ENCODE data around the gene ZNF22. TPM values are rescaled to one million over a fixed set of nuclear protein-coding genes. Genes with fewer than 3 reads are reported as not detected.
"Not testable (repeated sequence)": the region's sequence is repeated elsewhere in the genome, so short reads cannot be mapped to it uniquely, and the experiment has no call there.

ZNF22 gene
- total RNA-seq, 1 donor from 2014 or later = 45.2 TPM

- no peak for DNase-seq (ENCODE audit: low spot score in 2 of 2, unreplicated experiment in 2 of 2)
- Mint-ChIP-seq H3K4me1 (no peaks in the 10 kb centered on the region), H3K27ac (no peak overlapping the region), H3K4me3 (no peak overlapping the region), H3K27me3 (ENCODE audit: low read depth) (no peaks in the 10 kb centered on the region), H3K9me3 (peaks cover 4% of the 10 kb centered on the region), H3K36me3 (peaks cover 12% of the 10 kb centered on the region)
- peak; percentile 74 for TF ChIP-seq CTCF (IDR thresholded peaks at IDR 0.05; ENCODE audit: unreplicated experiment)
Measured at GRCh38 chr10:45008524-45009161, 7.9 kb downstream of the ZNF22 start.

- H3K27me3 Mint-ChIP-seq (ENCODE audit: low read depth) = not testable (repeated sequence)
Measured at GRCh38 chr10:45014557-45014956, 13.8 kb downstream of the ZNF22 start.

DNA sequence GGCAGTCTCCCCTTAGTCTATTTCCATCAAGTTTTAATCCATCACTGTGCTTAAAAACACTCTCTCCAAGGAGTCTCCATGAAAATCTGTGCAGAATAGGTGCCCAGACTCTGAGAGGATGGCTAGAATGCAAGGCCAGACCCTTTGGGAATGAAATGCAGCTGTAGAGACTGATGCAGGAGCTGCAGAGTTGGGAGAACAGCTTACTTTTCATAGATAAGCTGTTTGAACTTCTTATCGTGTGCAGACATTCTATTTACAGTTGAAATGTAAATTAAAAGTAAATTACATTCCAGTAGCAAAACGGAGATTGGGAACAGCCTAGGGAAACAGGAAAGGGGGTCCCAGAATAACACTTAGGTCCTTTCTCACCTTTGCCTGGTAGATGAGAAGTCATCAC is 14.9 kb downstream of the ZNF22 start:
- Mint-ChIP-seq H3K27ac (no peak overlapping the region), H3K27me3 (ENCODE audit: low read depth) (no peaks in the 10 kb centered on the region), H3K4me3 (no peak overlapping the region), H3K9me3 (peaks cover 4% of the 10 kb centered on the region), H3K4me1 (no peaks in the 10 kb centered on the region), H3K36me3 (no peaks in the 10 kb centered on the region)
- no peak for TF ChIP-seq CTCF (IDR thresholded peaks at IDR 0.05; ENCODE audit: unreplicated experiment)
- DNase-seq (ENCODE audit: low spot score in 2 of 2, unreplicated experiment in 2 of 2) = no peak

More at GRCh38 chr10:45014557-45014956, 13.8 kb downstream of the ZNF22 start:
- not testable (repeated sequence) for H3K4me1 Mint-ChIP-seq; H3K27ac Mint-ChIP-seq; H3K4me3 Mint-ChIP-seq; H3K36me3 Mint-ChIP-seq; DNase-seq (ENCODE audit: low spot score in 2 of 2, unreplicated experiment in 2 of 2); H3K9me3 Mint-ChIP-seq

DNA sequence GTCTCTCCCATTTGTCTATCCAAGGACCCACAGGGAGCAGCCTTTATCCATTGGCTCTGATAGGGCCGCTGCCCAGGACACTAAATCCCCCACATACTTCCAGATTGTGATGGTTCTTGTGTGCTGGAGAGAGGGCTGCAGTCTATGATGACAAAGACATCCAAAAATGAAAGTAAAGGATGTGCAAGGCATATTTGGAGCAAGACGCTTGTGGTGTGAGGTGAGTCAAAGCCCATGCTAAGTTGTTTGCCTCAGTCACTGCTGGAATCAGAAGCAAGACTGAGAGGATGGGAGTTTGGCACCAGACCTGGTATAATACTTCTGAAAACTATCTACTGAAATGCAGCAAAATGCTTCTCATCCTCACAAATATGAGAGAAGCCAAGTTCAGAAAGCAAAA is 22.7 kb downstream of the ZNF22 start:
- no peak for DNase-seq (ENCODE audit: low spot score in 2 of 2, unreplicated experiment in 2 of 2)
- no peak overlapping the region for H3K4me3 Mint-ChIP-seq
- H3K4me1 Mint-ChIP-seq = no peaks in the 10 kb centered on the region
- H3K27ac Mint-ChIP-seq = no peak overlapping the region
- H3K36me3 Mint-ChIP-seq = no peaks in the 10 kb centered on the region
- peaks cover 22% of the 10 kb centered on the region for H3K9me3 Mint-ChIP-seq
- peaks cover 1% of the 10 kb centered on the region for H3K27me3 Mint-ChIP-seq (ENCODE audit: low read depth)
- no peak for TF ChIP-seq CTCF (IDR thresholded peaks at IDR 0.05; ENCODE audit: unreplicated experiment)

DNA sequence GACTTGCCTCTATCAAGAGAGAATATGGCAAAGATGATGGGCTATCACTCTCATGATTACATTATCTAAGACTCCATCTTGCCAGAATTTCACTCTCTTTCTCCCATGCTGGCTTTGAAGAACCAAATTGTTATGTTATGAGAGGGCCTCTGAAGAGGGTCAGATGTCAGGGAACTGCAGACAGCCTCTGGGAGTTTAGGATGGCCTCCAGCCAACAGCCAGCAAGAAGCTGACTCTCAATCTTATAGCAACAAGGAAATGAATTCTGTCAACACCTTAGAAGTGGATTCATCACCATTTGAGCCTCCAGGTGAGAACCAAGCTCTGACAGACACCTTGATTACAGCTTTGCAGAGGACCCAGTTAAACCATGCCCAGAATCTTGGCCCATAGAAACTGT is 33.6 kb downstream of the ZNF22 start:
- Mint-ChIP-seq H3K36me3 (peaks cover 5% of the 10 kb centered on the region), H3K4me1 (no peaks in the 10 kb centered on the region), H3K27ac (no peak overlapping the region), H3K4me3 (no peak overlapping the region), H3K27me3 (ENCODE audit: low read depth) (no peaks in the 10 kb centered on the region), H3K9me3 (peaks cover 24% of the 10 kb centered on the region)
- no peak for DNase-seq (ENCODE audit: low spot score in 2 of 2, unreplicated experiment in 2 of 2)
- no peak for TF ChIP-seq CTCF (IDR thresholded peaks at IDR 0.05; ENCODE audit: unreplicated experiment)

DNA sequence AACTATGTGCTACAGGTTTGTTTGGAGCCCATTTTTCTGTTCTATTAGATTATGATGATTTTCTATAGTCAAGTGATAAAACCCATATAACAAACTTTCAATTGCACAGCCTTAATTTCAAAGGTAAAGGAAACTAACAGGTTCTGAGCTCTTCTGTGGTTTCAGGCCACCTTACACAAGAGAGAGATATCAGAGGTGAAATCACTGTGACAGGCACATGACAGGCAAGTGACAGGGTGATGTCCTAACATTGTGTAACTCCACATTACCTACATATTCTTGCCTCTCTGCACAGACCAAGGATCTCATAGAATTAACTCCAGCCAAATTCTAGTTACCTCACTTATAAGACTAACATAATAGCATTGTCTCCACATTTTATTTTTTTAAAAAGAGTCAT is 35.0 kb downstream of the ZNF22 start:
- Mint-ChIP-seq H3K27me3 (ENCODE audit: low read depth) (no peaks in the 10 kb centered on the region), H3K4me3 (no peak overlapping the region), H3K4me1 (no peaks in the 10 kb centered on the region), H3K27ac (no peak overlapping the region), H3K36me3 (peaks cover 5% of the 10 kb centered on the region), H3K9me3 (peaks cover 18% of the 10 kb centered on the region)
- DNase-seq (ENCODE audit: low spot score in 2 of 2, unreplicated experiment in 2 of 2) = no peak
- TF ChIP-seq CTCF (IDR thresholded peaks at IDR 0.05; ENCODE audit: unreplicated experiment) = no peak
